IMR-90 (cell line): ENCODE measurements around the gene SERPINA3. TPM values are rescaled to one million over a fixed set of nuclear protein-coding genes. Genes with fewer than 3 reads are reported as not detected.

ENCODE experiments used
- ATAC-seq: fragments of 200-7000 bp; cut with Tn5 transposase; 2 replicates; pipeline ENCODE4 v1.9.1; 2020; ENCODE audit warnings: low read depth, mild to moderate bottlenecking, moderate library complexity
- BruUV-seq: library from RNA; stranded (reverse); fragments of 400-500 nt; replicated peaks from 2 replicates; lab custom pipeline; 2021; lab: Mats Ljungman, UMichigan
- CTCF ChIA-PET: fragments of 300-600 bp; formaldehyde crosslinking; extraction: SDS; loops from one replicate; lab custom pipeline; 2021; ENCODE audit warnings: antibody characterized with exemption; lab: Yijun Ruan, JAX
- POLR2A ChIA-PET: fragments of 300-600 bp; sonication (Branson Sonifier 250); formaldehyde crosslinking; loops from one replicate; lab custom pipeline; 2022; ENCODE audit warnings: antibody characterized with exemption; ENCODE audit not compliant: unreplicated experiment; lab: Charles Lee
- DNase-seq: peaks from one replicate; pipeline ENCODE4 v3.0.0; 2013
- H2AFZ ChIP-seq: replicated peaks from 2 replicates; pipeline ENCODE3; 2013; ENCODE audit warnings: low read length, mild to moderate bottlenecking; ENCODE audit not compliant: poor library complexity
- H2AK5ac ChIP-seq: 2 replicates; pipeline ENCODE4 v1.6.1; 2013; ENCODE audit warnings: low read depth, low read length, inconsistent platforms
- H2AK9ac ChIP-seq: replicated peaks from 2 replicates; pipeline ENCODE3; 2013; ENCODE audit warnings: mild to moderate bottlenecking, low read depth, low read length, moderate library complexity; ENCODE audit not compliant: poor library complexity
- H2BK120ac ChIP-seq: 2 replicates; pipeline ENCODE4 v1.6.1; 2013; ENCODE audit warnings: low read depth, low read length, inconsistent platforms
- H2BK15ac ChIP-seq: 3 replicates; pipeline ENCODE4 v1.6.1; 2013; ENCODE audit warnings: low read depth, low read length, inconsistent platforms
- H2BK20ac ChIP-seq: 2 replicates; pipeline ENCODE4 v1.6.1; 2013; ENCODE audit warnings: low read depth, mild to moderate bottlenecking, inconsistent platforms, low read length, moderate library complexity
- H2BK5ac ChIP-seq: 2 replicates; pipeline ENCODE4 v1.6.1; 2013; ENCODE audit warnings: mild to moderate bottlenecking, low read depth, low read length, inconsistent platforms; ENCODE audit not compliant: poor library complexity, severe bottlenecking
- H3K14ac ChIP-seq: replicated peaks from 2 replicates; pipeline ENCODE4 v1.6.1; 2013; ENCODE audit warnings: low read depth, low read length, inconsistent platforms
- H3K18ac ChIP-seq: 2 replicates; pipeline ENCODE4 v1.6.1; 2013; ENCODE audit warnings: low read depth, low read length, control low read depth
- H3K23ac ChIP-seq: 2 replicates; pipeline ENCODE4 v1.6.1; 2013; ENCODE audit warnings: low read depth, low read length, inconsistent platforms
- H3K27ac ChIP-seq: 2 replicates; pipeline ENCODE4 v1.5.1; 2013; ENCODE audit warnings: mild to moderate bottlenecking, control low read depth, low read length; ENCODE audit not compliant: insufficient read depth
- H3K27me3 ChIP-seq: 2 replicates; pipeline ENCODE4 v1.6.1; 2013; ENCODE audit warnings: low read length; ENCODE audit not compliant: control insufficient read depth, insufficient read depth
- H3K36me3 ChIP-seq: 2 replicates; pipeline ENCODE4 v1.6.1; 2013; ENCODE audit warnings: low read length, mixed read lengths; ENCODE audit not compliant: control insufficient read depth, insufficient read depth
- H3K4ac ChIP-seq: 2 replicates; pipeline ENCODE4 v1.6.1; 2013; ENCODE audit warnings: low read depth, low read length, inconsistent platforms
- H3K4me1 ChIP-seq: 2 replicates; pipeline ENCODE4 v1.6.1; 2013; ENCODE audit warnings: low read length, mixed read lengths; ENCODE audit not compliant: control insufficient read depth, insufficient read depth
- H3K4me2 ChIP-seq: 2 replicates; pipeline ENCODE4 v1.6.1; 2013; ENCODE audit warnings: low read depth, mild to moderate bottlenecking, control low read depth, low read length, moderate library complexity
- H3K4me3 ChIP-seq: 2 replicates; pipeline ENCODE4 v1.5.1; 2013; ENCODE audit warnings: low read depth, mild to moderate bottlenecking, control low read depth, low read length, moderate library complexity; ENCODE audit not compliant: insufficient read depth
- H3K56ac ChIP-seq: 2 replicates; pipeline ENCODE4 v1.6.1; 2013; ENCODE audit warnings: low read length, inconsistent platforms; ENCODE audit not compliant: insufficient read depth; ENCODE audit errors: extremely low read depth
- H3K79me1 ChIP-seq, 2 experiments: 2 replicates each; pipeline ENCODE4 v1.6.1; 2013; ENCODE audit warnings: low read length in 2 of 2, inconsistent platforms in 1 of 2, low read depth in 1 of 2
- H3K9ac ChIP-seq: 2 replicates; pipeline ENCODE4 v1.6.1; 2013; ENCODE audit warnings: low read depth, low read length, control low read depth
- H3K9me1 ChIP-seq: 2 replicates; pipeline ENCODE4 v1.6.1; 2013; ENCODE audit warnings: low read length, inconsistent platforms; ENCODE audit not compliant: insufficient read depth
- H3K9me3 ChIP-seq: 2 replicates; pipeline ENCODE4 v1.6.1; 2013; ENCODE audit warnings: low read length; ENCODE audit not compliant: control insufficient read depth, insufficient read depth
- H4K20me1 ChIP-seq: 2 replicates; pipeline ENCODE4 v1.6.1; 2013; ENCODE audit warnings: low read length, inconsistent platforms; ENCODE audit not compliant: insufficient read depth
- H4K5ac ChIP-seq: 2 replicates; pipeline ENCODE4 v1.6.1; 2013; ENCODE audit warnings: mild to moderate bottlenecking, low read depth, low read length, control low read depth
- H4K8ac ChIP-seq, 2 experiments: 2 replicates each; pipeline ENCODE4 v1.6.1; 2013; ENCODE audit warnings: low read depth in 2 of 2, low read length in 2 of 2, control low read depth in 1 of 2, inconsistent platforms in 1 of 2
- H4K91ac ChIP-seq: 2 replicates; pipeline ENCODE4 v1.6.1; 2013; ENCODE audit warnings: low read depth, low read length, inconsistent platforms; ENCODE audit not compliant: insufficient read depth
- POLR2A ChIP-seq: IDR thresholded peaks from 2 replicates; pipeline ENCODE4 v1.6.1; 2012; ENCODE audit warnings: mild to moderate bottlenecking, low read depth, low read length
- WGBS, 2 experiments: methylation state at CpG; one replicate each; pipeline versions ENCODE4 v1.1.5 to v1.1.7; 2013; ENCODE audit warnings: missing lambda C conversion rate in 2 of 2; ENCODE audit not compliant: insufficient read length in 1 of 2; ENCODE audit errors: extremely low coverage in 2 of 2; 5-methylcytosine and 5-hydroxymethylcytosine counted together
- dilution Hi-C: fragments of 300-500 bp; cut with HindIII; formaldehyde crosslinking; loops from one replicate; pipeline ENCODE4 v1.14.3; 2018; ENCODE audit warnings: low sequenced_read_pairs; ENCODE audit not compliant: unreplicated experiment
- in situ Hi-C: fragments of 300-500 bp; cut with MboI; formaldehyde crosslinking; loops from 3 replicates; pipeline ENCODE4 v1.14.3; 2019; ENCODE audit warnings: low sequenced_read_pairs, inconsistent platforms, mixed read lengths
- intact Hi-C: fragments of 100-400 bp; cut with micrococcal nuclease; formaldehyde crosslinking; loops from 2 replicates; pipeline ENCODE4 v1.10.0; 2022
- polyA plus RNA-seq, 3 experiments: library from polyadenylated mRNA; depleted of rRNA; stranded (reverse); fragments of >200 nt; gene quantifications; 2 replicates each; pipeline ENCODE4 v1.2.3, GENCODE V29; 2012; ENCODE audit warnings: low replicate concordance in 1 of 3
- total RNA-seq: library from RNA; depleted of rRNA; stranded (reverse); fragments of >200 nt; gene quantifications from 2 replicates; pipeline ENCODE4 v1.2.3, GENCODE V29; 2012

The SERPINA3 gene
- total and polyA plus RNA-seq, 2 of the 4 experiments (the other 2 are of a cell fraction) = 0.36 to 0.48 TPM

DNA sequence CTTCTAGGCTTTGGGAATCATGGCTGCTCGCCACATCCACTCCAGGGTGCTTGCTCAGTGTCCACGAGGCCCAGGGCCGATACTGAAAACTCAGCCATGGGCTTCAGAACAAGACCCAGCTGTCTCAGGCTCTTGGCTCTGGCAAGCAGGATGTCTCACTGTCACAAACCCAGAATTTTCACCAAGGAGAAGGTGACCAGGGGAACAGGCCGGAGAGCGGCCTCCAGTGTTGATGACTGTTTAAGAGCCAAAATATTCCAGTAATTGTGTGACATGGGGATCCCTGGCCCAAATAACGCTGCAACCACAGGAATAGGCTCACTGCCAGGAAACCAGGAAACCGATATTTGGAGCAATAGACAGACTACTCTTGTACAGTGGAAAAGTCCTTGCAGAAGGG, 40.8 kb upstream of the SERPINA3 start:
- H3K9me3 ChIP-seq = peaks cover 2% of the 10 kb centered on the region; the same call in 1 of the 2 replicates
- H2AK5ac ChIP-seq = no peak overlapping the region
- no peak overlapping the region for H4K5ac ChIP-seq
- intact Hi-C loops (no loop called here), dilution Hi-C loops (no loop called here), in situ Hi-C loops (no loop called here)
- no peaks in the 10 kb centered on the region; the same call in 1 of the 2 replicates for H3K27me3 ChIP-seq
- no peak overlapping the region for H2BK5ac ChIP-seq
- no peaks in the 10 kb centered on the region for H4K20me1 ChIP-seq
- H3K4ac ChIP-seq = no peak overlapping the region
- no peak overlapping the region for H3K4me3 ChIP-seq
- no CpG with 5 or more reads among the region's 7 CpGs for WGBS, 2 experiments
- no peak overlapping the region for H3K9ac ChIP-seq
- H2BK20ac ChIP-seq = no peak overlapping the region
- no peak overlapping the region for H4K91ac ChIP-seq
- no TSS peak for BruUV-seq
- H3K56ac ChIP-seq = no peak overlapping the region
- H3K4me2 ChIP-seq = no peak overlapping the region
- H2AK9ac ChIP-seq = no peak overlapping the region
- H2AFZ ChIP-seq = no peak overlapping the region
- no peak for TF ChIP-seq POLR2A
- H3K18ac ChIP-seq = no peak overlapping the region
- H3K4me1 ChIP-seq = no peaks in the 10 kb centered on the region
- no peaks in the 10 kb centered on the region for H3K36me3 ChIP-seq
- DNase-seq (no peak), ATAC-seq (no peak)
- no peaks in the 10 kb centered on the region for H3K9me1 ChIP-seq
- no peak overlapping the region for H3K14ac ChIP-seq
- CTCF ChIA-PET = interaction anchor here (0.6 kb wide), 1 partner anchor 707 kb away, joined by 3 read pairs; no protein-coding TSS in a partner anchor
- H2BK120ac ChIP-seq = no peak overlapping the region
- H3K23ac ChIP-seq = no peak overlapping the region
- H3K79me1 ChIP-seq = no peaks in the 10 kb centered on the region
- no peak overlapping the region for H3K27ac ChIP-seq
- POLR2A ChIA-PET = no interaction called here
- no peak overlapping the region; a peak in 1 of 4 replicates for H4K8ac ChIP-seq
- no peak overlapping the region for H2BK15ac ChIP-seq
